BLaER1 treated with 17β-estradiol and CSF1 and Interleukin-3, amounts not matched to agents 10 nM and 100 nM (cell line): ENCODE data around the gene ANKRD34B.
A peak's percentile ranks its signal among the peaks of the same experiment; 100 is the strongest.

Experiments used
- H3K27ac ChIP-seq, 11 experiments: shearing (Covaris generic); formaldehyde crosslinking; 2 replicates each; pipeline ENCODE4 v1.8.1; 2022
- H3K27me3 ChIP-seq, 11 experiments: shearing (Covaris generic); formaldehyde crosslinking; 2 replicates each; pipeline ENCODE4 v1.8.1; 2022
- H3K36me3 ChIP-seq, 11 experiments: shearing (Covaris generic); formaldehyde crosslinking; 2 replicates each; pipeline ENCODE4 v1.8.1; 2022
- H3K4me1 ChIP-seq, 10 experiments: shearing (Covaris generic); formaldehyde crosslinking; 2 replicates each; pipeline ENCODE4 v1.8.1; 2022
- H3K4me2 ChIP-seq, 11 experiments: shearing (Covaris generic); formaldehyde crosslinking; 2 replicates each; pipeline ENCODE4 v1.8.1; 2022
- H3K4me3 ChIP-seq, 10 experiments: shearing (Covaris generic); formaldehyde crosslinking; 2 replicates each; pipeline ENCODE4 v1.8.1; 2022
- H3K9ac ChIP-seq, 11 experiments: shearing (Covaris generic); formaldehyde crosslinking; 2 replicates each; pipeline ENCODE4 v1.8.1; 2022
- H3K9me3 ChIP-seq, 11 experiments: shearing (Covaris generic); formaldehyde crosslinking; replicated peaks in 1 of 11; 2 replicates each; pipeline ENCODE4 v1.8.1; 2022
- H4K20me1 ChIP-seq, 11 experiments: shearing (Covaris generic); formaldehyde crosslinking; 2 replicates each; pipeline ENCODE4 v1.8.1; 2022
- Cebpa-rat ChIP-seq, 11 experiments: shearing (Covaris generic); IDR thresholded peaks; 2 replicates each; pipeline ENCODE4 v1.8.1; 2022

Gene ANKRD34B

GRCh38 chr5:80569961-80570786 lies at the start of gene ANKRD34B:
Gene ANKRD34B, minus strand, starts transcription at chr5:80570280. Its CDS starts 10,261 bp downstream, at chr5:80560019.
- H3K9ac ChIP-seq, result no peak within 1 kb of the TSS
- peaks cover 44 to 60% (median 55%) of the 10 kb centered on the region in 11 experiments for H3K27me3 ChIP-seq

GRCh38 chr5:80619086-80619485 lies 49.0 kb upstream of the ANKRD34B start:
- no peaks in the 10 kb centered on the region for H4K20me1 ChIP-seq
- no peak overlapping the region for H3K9ac ChIP-seq
- no peaks in the 10 kb centered on the region for H3K27me3 ChIP-seq
- H3K4me1 ChIP-seq, result peaks cover 0 to 28% (median 0%) of the 10 kb centered on the region in 10 experiments; a peak in 4 of 20 replicates
- H3K4me2 ChIP-seq, result no peak overlapping the region
- H3K4me3 ChIP-seq, result no peak overlapping the region
- TF ChIP-seq Cebpa-rat (IDR thresholded peaks at IDR 0.05), result no peak
- no peak overlapping the region for H3K27ac ChIP-seq
- peaks cover 0 to 62% (median 24%) of the 10 kb centered on the region in 11 experiments; a peak in 14 of 22 replicates for H3K36me3 ChIP-seq
- no peaks in the 10 kb centered on the region for H3K9me3 ChIP-seq

More at GRCh38 chr5:80569961-80570786, at the start of gene ANKRD34B:
- Histone ChIP-seq H3K4me2 (peak within 1 kb of the TSS; percentile 54 to 87 (median 68)), H3K4me1 (peaks cover 0 to 12% (median 9%) of the 10 kb centered on the region in 10 experiments; a peak in 11 of 20 replicates), H3K36me3 (no peaks in the 10 kb centered on the region), H4K20me1 (no peaks in the 10 kb centered on the region; a peak in 1 of 22 replicates), H3K4me3 (peak within 1 kb of the TSS; percentile 34 to 62 (median 46)), H3K9me3 (peaks cover 18 to 32% (median 22%) of the 10 kb centered on the region in 11 experiments), H3K27ac (no peak within 1 kb of the TSS)
- TF ChIP-seq Cebpa-rat (IDR thresholded peaks at IDR 0.05), result no peak

DNA sequence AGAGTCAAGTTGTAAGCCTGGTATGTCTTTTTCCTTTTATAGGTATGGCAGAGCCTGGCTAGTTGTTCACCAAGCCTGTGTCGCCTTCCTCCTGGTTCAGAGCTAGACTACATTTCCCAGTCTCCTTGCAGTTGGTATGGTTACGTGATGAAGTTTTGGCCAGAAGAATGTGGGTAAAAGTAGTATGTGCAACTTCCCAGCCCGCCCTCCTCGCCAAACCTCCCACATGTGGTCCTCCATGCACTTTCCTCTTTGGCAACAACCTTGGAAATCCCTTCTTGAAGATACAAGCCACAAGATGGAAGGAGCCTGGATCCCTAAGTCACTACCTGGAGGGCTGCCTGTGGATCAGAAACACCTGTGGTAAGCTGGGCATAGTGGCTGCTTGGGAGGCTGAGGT lies 48.4 kb upstream of the ANKRD34B start:
- peaks cover 0 to 60% (median 23%) of the 10 kb centered on the region in 11 experiments; a peak in 14 of 22 replicates for H3K36me3 ChIP-seq
- no peak overlapping the region for H3K4me2 ChIP-seq
- H4K20me1 ChIP-seq, result no peaks in the 10 kb centered on the region
- no peaks in the 10 kb centered on the region for H3K9me3 ChIP-seq
- no peak overlapping the region for H3K4me3 ChIP-seq
- H3K4me1 ChIP-seq, result peaks cover 0 to 22% (median 0%) of the 10 kb centered on the region in 10 experiments; a peak in 4 of 20 replicates
- no peak overlapping the region for H3K27ac ChIP-seq
- H3K9ac ChIP-seq, result no peak overlapping the region
- no peaks in the 10 kb centered on the region for H3K27me3 ChIP-seq
- no peak for TF ChIP-seq Cebpa-rat (IDR thresholded peaks at IDR 0.05)

DNA sequence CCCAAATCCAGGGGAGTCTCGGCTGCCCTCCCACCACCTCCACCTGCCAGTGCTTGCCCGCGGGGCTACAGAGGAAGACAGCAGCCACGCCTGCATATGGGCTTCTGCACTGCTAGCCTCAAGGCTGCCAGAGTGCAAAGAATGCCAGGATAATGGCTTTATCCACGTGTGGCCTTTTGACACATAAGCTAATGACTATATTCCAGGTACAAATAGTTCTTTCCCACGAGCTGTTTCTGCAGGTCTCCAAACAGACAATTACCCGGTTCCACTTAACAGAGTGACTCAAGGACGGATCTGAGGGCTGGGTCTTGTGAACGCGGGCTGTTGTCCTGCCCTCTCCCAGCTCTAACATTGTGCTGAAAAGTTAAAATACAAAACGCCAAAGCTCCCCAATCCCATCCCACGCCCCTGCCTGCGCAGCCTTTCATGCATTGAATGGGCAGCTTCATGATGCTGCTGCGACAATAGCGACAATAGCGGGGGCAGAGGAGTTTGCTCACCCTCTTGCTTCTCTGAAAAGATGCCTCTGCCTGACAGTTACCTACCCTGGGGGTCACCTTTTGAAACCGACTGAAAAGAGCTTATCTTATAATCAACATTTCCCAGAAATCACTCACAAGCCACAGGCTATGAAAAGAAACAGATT lies 45.3 kb upstream of the ANKRD34B start:
- no peaks in the 10 kb centered on the region for H3K27me3 ChIP-seq

DNA sequence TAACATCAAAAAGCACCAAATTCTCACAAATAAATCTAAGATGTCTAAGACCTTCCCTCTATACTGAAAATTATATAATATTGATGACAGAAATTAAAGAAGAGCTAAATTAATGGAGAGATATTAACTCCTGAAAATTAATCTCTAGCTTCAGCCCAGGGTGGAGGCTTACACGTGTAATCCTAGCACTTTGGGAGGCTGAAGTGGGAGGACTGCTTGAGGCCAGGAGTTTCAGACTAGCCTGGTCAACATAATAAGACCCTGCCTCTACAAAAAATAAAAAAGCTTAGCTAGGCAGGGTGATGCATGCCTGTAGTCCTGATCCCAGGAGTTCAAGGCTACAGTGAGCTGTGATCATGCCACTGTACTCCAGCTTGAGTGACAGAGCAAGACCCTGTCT lies 39.6 kb upstream of the ANKRD34B start:
- TF ChIP-seq Cebpa-rat (IDR thresholded peaks at IDR 0.05), result no peak
- H3K27ac ChIP-seq, result no peak overlapping the region
- no peaks in the 10 kb centered on the region for H4K20me1 ChIP-seq

More for the DNA sequence above, 45.3 kb upstream of the ANKRD34B start:
- TF ChIP-seq Cebpa-rat (IDR thresholded peaks at IDR 0.05), result no peak
- peaks cover 0 to 8% (median 0%) of the 10 kb centered on the region in 11 experiments; a peak in 2 of 22 replicates for H3K9me3 ChIP-seq
- no peaks in the 10 kb centered on the region for H3K4me1 ChIP-seq
- no peak overlapping the region for H3K9ac ChIP-seq
- no peaks in the 10 kb centered on the region for H4K20me1 ChIP-seq
- H3K27ac ChIP-seq, result no peak overlapping the region
- H3K36me3 ChIP-seq, result peaks cover 0 to 30% (median 6%) of the 10 kb centered on the region in 11 experiments; a peak in 12 of 22 replicates
- H3K4me3 ChIP-seq, result no peak overlapping the region
- no peak overlapping the region for H3K4me2 ChIP-seq

GRCh38 chr5:80608731-80609130 lies 38.7 kb upstream of the ANKRD34B start:
- peak overlapping the region in 4 of 11 experiments; percentile 1 to 7 (median 2); a peak in 4 of 22 replicates for H3K4me2 ChIP-seq
- peaks cover 0 to 13% (median 0%) of the 10 kb centered on the region in 11 experiments; a peak in 4 of 22 replicates for H3K36me3 ChIP-seq
- TF ChIP-seq Cebpa-rat (IDR thresholded peaks at IDR 0.05), result no peak; a peak in 1 of 22 replicates
- no peak overlapping the region for H3K9ac ChIP-seq
- no peaks in the 10 kb centered on the region for H3K27me3 ChIP-seq
- H3K9me3 ChIP-seq, result peaks cover 4 to 20% (median 12%) of the 10 kb centered on the region in 11 experiments
- no peaks in the 10 kb centered on the region for H4K20me1 ChIP-seq
- peaks cover 0 to 13% (median 5%) of the 10 kb centered on the region in 10 experiments; a peak in 7 of 20 replicates for H3K4me1 ChIP-seq
- H3K4me3 ChIP-seq, result no peak overlapping the region
- peak overlapping the region in 3 of 11 experiments; percentile 4 to 9 (median 5); a peak in 1 of 22 replicates for H3K27ac ChIP-seq

More for the DNA sequence above, 39.6 kb upstream of the ANKRD34B start:
- H3K4me3 ChIP-seq, result no peak overlapping the region
- H3K4me1 ChIP-seq, result peaks cover 0 to 13% (median 5%) of the 10 kb centered on the region in 10 experiments; a peak in 7 of 20 replicates
- no peak overlapping the region for H3K4me2 ChIP-seq
- peaks cover 0 to 13% (median 0%) of the 10 kb centered on the region in 11 experiments; a peak in 4 of 22 replicates for H3K36me3 ChIP-seq
- H3K9ac ChIP-seq, result no peak overlapping the region
- peaks cover 4 to 20% (median 12%) of the 10 kb centered on the region in 11 experiments for H3K9me3 ChIP-seq
- H3K27me3 ChIP-seq, result no peaks in the 10 kb centered on the region

DNA sequence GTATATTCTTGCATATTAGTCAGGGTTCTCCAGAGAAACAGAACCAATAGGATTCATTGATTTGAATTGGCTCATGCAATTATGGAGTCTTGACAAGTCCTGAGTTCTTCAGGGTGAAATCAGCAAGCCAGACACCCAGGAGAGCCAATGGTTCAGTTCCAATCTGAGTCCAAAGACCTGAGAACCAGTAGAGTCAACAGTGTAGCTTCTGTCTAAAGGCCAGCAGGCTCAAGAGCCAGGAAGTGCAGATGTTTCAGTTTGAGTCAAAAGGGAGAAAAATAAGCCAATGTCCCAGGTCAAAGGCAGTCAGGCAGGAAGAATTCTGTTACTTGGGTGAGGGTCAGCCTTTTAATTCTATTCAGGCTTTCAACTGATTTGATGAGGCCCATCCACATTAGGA lies 37.8 kb upstream of the ANKRD34B start:
- Histone ChIP-seq H3K4me3 (no peak overlapping the region), H3K36me3 (peaks cover 0 to 13% (median 0%) of the 10 kb centered on the region in 11 experiments; a peak in 4 of 22 replicates), H3K4me2 (no peak overlapping the region), H3K27me3 (no peaks in the 10 kb centered on the region), H3K9me3 (peaks cover 4 to 20% (median 12%) of the 10 kb centered on the region in 11 experiments), H3K27ac (peak overlapping the region in 1 of 11 experiments; percentile 4; a peak in 2 of 22 replicates), H3K9ac (no peak overlapping the region), H3K4me1 (peaks cover 0 to 13% (median 5%) of the 10 kb centered on the region in 10 experiments; a peak in 7 of 20 replicates), H4K20me1 (no peaks in the 10 kb centered on the region)
- TF ChIP-seq Cebpa-rat (IDR thresholded peaks at IDR 0.05), result no peak

DNA sequence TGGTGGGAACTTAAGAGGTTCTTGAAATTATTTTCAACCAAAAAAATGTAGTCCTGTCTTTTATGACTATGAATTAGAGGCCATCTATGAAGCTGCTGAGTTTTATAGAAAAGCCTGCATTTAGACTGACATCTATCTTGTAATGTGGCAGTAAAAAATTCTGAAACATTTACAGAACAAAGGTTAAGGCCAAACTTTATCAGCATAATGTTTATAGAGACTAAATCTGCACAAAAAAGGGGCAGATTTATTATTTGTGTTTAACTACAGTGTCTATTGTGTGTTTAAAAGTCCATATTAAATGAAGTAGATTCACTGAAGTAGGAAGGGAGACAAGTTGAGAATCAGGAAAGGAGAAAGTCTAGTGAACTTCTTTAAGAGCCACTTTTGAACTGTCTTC lies 37.3 kb upstream of the ANKRD34B start:
- Histone ChIP-seq H3K4me1 (peaks cover 0 to 13% (median 5%) of the 10 kb centered on the region in 10 experiments; a peak in 7 of 20 replicates), H4K20me1 (no peaks in the 10 kb centered on the region), H3K4me3 (no peak overlapping the region), H3K9me3 (peaks cover 4 to 20% (median 12%) of the 10 kb centered on the region in 11 experiments), H3K4me2 (no peak overlapping the region), H3K36me3 (peaks cover 0 to 13% (median 0%) of the 10 kb centered on the region in 11 experiments; a peak in 4 of 22 replicates), H3K27ac (no peak overlapping the region), H3K27me3 (no peaks in the 10 kb centered on the region), H3K9ac (no peak overlapping the region)
- TF ChIP-seq Cebpa-rat (IDR thresholded peaks at IDR 0.05), result no peak
